Suprapubic skin (tissue), 4 donors: ENCODE data around the gene GTF2H3.
A peak's percentile ranks its signal among the peaks of the same experiment; 100 is the strongest.

ENCODE experiments used
- POLR2A ChIP-seq, 2 donors: fragments of 450-650 bp; IDR thresholded peaks; one replicate each; pipeline ENCODE4 v1.6.1; 2017; ENCODE audit warnings: antibody characterized with exemption in 2 of 2, mild to moderate bottlenecking in 2 of 2, moderate library complexity in 2 of 2
- POLR2AphosphoS5 ChIP-seq, 3 donors: sonication (generic); formaldehyde crosslinking; IDR thresholded peaks; one replicate each; pipeline ENCODE4 v1.6.1; 2017; ENCODE audit warnings: antibody characterized with exemption in 3 of 3
- TF ChIP-seq, protein P1 (sequence below), 2 donors: fragments of 200-600 bp in 1 of 2; fragments of 450-650 bp in 1 of 2; sonication (generic) in 1 of 2; IDR thresholded peaks; one replicate each; pipeline ENCODE4 v1.5.1; 2016 to 2019; ENCODE audit warnings: antibody characterized with exemption in 2 of 2, mild to moderate bottlenecking in 1 of 2, moderate library complexity in 1 of 2

DNA sequence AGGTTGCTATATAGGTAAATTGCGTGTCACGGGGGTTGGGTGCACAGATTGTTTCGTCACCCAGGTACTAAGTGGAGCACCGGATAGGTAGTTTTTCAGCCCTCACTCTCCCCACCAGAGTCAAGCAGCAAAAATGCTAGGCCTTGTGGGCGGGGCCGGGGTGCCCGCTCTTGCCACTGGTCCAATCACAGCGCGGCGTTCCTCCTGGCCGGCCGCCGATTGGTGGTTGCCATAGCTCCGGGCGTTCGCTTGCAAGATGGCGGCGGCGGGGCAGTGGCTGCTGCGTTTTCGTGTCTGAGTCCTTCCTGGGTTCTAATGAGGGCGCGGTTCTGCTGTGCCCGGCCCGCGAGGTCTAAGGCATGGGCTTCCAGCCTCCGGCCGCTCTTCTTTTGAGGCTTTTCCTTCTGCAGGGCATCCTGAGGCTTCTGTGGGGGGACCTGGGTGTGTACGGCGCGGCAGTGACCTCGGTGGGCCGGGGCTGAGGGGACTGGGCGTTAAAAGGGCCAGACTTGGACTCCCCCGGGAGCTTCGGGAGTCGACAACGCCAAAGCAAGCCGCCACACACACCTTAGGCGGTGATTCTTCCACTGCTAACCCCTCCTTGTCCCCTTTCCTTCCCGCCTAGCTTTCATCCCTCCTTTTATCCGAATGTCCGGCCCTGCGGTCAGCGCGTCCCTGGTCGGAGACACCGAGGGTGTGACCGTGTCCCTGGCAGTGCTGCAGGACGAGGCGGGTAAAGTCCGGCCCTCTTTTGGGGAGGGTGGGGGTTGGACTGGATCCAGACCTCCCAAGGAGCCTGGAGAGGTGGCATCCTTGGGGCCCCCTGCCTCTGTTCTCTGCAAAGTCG lies 37.5 kb downstream of the GTF2H3 start, which contains the start of gene TCTN2:
- TF ChIP-seq POLR2AphosphoS5 (IDR thresholded peaks at IDR 0.05) (peak in 1 of 3 donors; percentile 10), POLR2A (IDR thresholded peaks at IDR 0.05) (no peak)
- TF ChIP-seq, protein P1, sequence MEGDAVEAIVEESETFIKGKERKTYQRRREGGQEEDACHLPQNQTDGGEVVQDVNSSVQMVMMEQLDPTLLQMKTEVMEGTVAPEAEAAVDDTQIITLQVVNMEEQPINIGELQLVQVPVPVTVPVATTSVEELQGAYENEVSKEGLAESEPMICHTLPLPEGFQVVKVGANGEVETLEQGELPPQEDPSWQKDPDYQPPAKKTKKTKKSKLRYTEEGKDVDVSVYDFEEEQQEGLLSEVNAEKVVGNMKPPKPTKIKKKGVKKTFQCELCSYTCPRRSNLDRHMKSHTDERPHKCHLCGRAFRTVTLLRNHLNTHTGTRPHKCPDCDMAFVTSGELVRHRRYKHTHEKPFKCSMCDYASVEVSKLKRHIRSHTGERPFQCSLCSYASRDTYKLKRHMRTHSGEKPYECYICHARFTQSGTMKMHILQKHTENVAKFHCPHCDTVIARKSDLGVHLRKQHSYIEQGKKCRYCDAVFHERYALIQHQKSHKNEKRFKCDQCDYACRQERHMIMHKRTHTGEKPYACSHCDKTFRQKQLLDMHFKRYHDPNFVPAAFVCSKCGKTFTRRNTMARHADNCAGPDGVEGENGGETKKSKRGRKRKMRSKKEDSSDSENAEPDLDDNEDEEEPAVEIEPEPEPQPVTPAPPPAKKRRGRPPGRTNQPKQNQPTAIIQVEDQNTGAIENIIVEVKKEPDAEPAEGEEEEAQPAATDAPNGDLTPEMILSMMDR (IDR thresholded peaks at IDR 0.05), result no peak
